SK-N-SH treated with all-trans-retinoic acid at 6 μM for 48 hours (cell line): ENCODE results near the gene SKA2.

Experiments used
- ARNTL ChIP-seq: fragments of 450-650 bp; formaldehyde crosslinking; IDR thresholded peaks from 2 replicates; pipeline ENCODE4 v1.5.0; 2020; ENCODE audit warnings: low read depth, mild to moderate bottlenecking, moderate library complexity, borderline replicate concordance
- BACH2 ChIP-seq: fragments of 250-450 bp; sonication (Bioruptor Pico); IDR thresholded peaks from 2 replicates; pipeline ENCODE4 v1.9.0; 2021; ENCODE audit warnings: mild to moderate bottlenecking, borderline replicate concordance
- GLIS3 ChIP-seq: fragments of 250-450 bp; sonication (Bioruptor Pico); IDR thresholded peaks from 2 replicates; pipeline ENCODE4 v1.5.0; 2020; ENCODE audit warnings: mild to moderate bottlenecking, moderate library complexity
- ISL1 ChIP-seq: fragments of 250-450 bp; sonication (Bioruptor Pico); IDR thresholded peaks from 2 replicates; pipeline ENCODE4 v2.1.2; 2022; ENCODE audit warnings: mild to moderate bottlenecking, moderate library complexity
- PPARA ChIP-seq: fragments of 250-450 bp; sonication (Bioruptor Pico); IDR thresholded peaks from 2 replicates; pipeline ENCODE4 v1.5.0; 2020; ENCODE audit warnings: mild to moderate bottlenecking, borderline replicate concordance
- RARB ChIP-seq: fragments of 250-450 bp; sonication (Bioruptor Pico); IDR thresholded peaks from 2 replicates; pipeline ENCODE4 v1.8.0; 2021; ENCODE audit warnings: mild to moderate bottlenecking, moderate library complexity
- SNAI2 ChIP-seq: fragments of 250-450 bp; sonication (Bioruptor Pico); IDR thresholded peaks from 2 replicates; pipeline ENCODE4 v1.5.0; 2020; ENCODE audit warnings: mild to moderate bottlenecking, moderate library complexity
- TOX ChIP-seq: fragments of 250-450 bp; sonication (Bioruptor Pico); IDR thresholded peaks from 2 replicates; pipeline ENCODE4 v1.8.0; 2021; ENCODE audit warnings: mild to moderate bottlenecking, moderate library complexity, borderline replicate concordance
- ZFP3 ChIP-seq: fragments of 250-450 bp; sonication (Bioruptor Pico); IDR thresholded peaks from 2 replicates; pipeline ENCODE4 v1.5.0; 2020; ENCODE audit warnings: mild to moderate bottlenecking, moderate library complexity
- ZNF8 ChIP-seq: fragments of 450-650 bp; formaldehyde crosslinking; IDR thresholded peaks from 2 replicates; pipeline ENCODE4 v1.5.0; 2020; ENCODE audit warnings: mild to moderate bottlenecking, moderate library complexity
- TF ChIP-seq, protein P1 (sequence below): fragments of 250-450 bp; sonication (Bioruptor Pico); IDR thresholded peaks from 2 replicates; pipeline ENCODE4 v1.5.0; 2020; ENCODE audit warnings: mild to moderate bottlenecking, moderate library complexity
- TF ChIP-seq, protein P2 (sequence below): fragments of 250-450 bp; sonication (Bioruptor Pico); IDR thresholded peaks from 2 replicates; pipeline ENCODE4 v1.5.1; 2020; ENCODE audit warnings: low read depth, mild to moderate bottlenecking, moderate library complexity
- TF ChIP-seq, protein P3 (sequence below): fragments of 250-450 bp; sonication (Bioruptor Pico); IDR thresholded peaks from 2 replicates; pipeline ENCODE4 v1.8.0; 2020; ENCODE audit warnings: mild to moderate bottlenecking, moderate library complexity, borderline replicate concordance

DNA sequence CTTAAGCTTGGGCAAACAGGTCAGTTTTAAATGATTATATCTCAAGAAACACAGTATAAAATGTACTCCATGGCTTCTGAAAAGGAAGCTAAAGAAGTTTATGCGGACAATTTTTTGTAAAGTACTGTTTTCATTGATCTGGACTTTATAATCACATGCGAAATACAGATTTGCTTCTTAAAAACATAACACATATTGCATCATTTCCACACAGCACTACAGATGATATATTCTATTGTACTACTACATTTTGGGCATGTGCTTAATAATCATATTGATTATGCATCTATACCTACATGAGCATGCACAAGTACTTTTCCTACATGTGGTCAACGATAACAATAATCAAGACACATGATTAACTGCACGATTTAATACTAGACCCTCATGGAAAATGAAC is 70.8 kb downstream of the SKA2 start:
- TF ChIP-seq, protein P1, sequence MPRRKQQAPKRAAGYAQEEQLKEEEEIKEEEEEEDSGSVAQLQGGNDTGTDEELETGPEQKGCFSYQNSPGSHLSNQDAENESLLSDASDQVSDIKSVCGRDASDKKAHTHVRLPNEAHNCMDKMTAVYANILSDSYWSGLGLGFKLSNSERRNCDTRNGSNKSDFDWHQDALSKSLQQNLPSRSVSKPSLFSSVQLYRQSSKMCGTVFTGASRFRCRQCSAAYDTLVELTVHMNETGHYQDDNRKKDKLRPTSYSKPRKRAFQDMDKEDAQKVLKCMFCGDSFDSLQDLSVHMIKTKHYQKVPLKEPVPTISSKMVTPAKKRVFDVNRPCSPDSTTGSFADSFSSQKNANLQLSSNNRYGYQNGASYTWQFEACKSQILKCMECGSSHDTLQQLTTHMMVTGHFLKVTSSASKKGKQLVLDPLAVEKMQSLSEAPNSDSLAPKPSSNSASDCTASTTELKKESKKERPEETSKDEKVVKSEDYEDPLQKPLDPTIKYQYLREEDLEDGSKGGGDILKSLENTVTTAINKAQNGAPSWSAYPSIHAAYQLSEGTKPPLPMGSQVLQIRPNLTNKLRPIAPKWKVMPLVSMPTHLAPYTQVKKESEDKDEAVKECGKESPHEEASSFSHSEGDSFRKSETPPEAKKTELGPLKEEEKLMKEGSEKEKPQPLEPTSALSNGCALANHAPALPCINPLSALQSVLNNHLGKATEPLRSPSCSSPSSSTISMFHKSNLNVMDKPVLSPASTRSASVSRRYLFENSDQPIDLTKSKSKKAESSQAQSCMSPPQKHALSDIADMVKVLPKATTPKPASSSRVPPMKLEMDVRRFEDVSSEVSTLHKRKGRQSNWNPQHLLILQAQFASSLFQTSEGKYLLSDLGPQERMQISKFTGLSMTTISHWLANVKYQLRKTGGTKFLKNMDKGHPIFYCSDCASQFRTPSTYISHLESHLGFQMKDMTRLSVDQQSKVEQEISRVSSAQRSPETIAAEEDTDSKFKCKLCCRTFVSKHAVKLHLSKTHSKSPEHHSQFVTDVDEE (CRISPR knock-in tag) = no peak
- TF ChIP-seq ISL1 (CRISPR knock-in tag) (no peak), GLIS3 (CRISPR knock-in tag) (no peak), BACH2 (no peak), PPARA (CRISPR knock-in tag) (no peak), SNAI2 (CRISPR knock-in tag) (no peak), RARB (CRISPR knock-in tag) (no peak), TOX (CRISPR knock-in tag) (no peak), ARNTL (CRISPR knock-in tag) (no peak), ZNF8 (CRISPR knock-in tag) (no peak), ZFP3 (CRISPR knock-in tag) (no peak)
- TF ChIP-seq, protein P2, sequence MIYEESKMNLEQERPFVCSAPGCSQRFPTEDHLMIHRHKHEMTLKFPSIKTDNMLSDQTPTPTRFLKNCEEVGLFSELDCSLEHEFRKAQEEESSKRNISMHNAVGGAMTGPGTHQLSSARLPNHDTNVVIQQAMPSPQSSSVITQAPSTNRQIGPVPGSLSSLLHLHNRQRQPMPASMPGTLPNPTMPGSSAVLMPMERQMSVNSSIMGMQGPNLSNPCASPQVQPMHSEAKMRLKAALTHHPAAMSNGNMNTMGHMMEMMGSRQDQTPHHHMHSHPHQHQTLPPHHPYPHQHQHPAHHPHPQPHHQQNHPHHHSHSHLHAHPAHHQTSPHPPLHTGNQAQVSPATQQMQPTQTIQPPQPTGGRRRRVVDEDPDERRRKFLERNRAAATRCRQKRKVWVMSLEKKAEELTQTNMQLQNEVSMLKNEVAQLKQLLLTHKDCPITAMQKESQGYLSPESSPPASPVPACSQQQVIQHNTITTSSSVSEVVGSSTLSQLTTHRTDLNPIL (CRISPR knock-in tag) = no peak
- TF ChIP-seq, protein P3, sequence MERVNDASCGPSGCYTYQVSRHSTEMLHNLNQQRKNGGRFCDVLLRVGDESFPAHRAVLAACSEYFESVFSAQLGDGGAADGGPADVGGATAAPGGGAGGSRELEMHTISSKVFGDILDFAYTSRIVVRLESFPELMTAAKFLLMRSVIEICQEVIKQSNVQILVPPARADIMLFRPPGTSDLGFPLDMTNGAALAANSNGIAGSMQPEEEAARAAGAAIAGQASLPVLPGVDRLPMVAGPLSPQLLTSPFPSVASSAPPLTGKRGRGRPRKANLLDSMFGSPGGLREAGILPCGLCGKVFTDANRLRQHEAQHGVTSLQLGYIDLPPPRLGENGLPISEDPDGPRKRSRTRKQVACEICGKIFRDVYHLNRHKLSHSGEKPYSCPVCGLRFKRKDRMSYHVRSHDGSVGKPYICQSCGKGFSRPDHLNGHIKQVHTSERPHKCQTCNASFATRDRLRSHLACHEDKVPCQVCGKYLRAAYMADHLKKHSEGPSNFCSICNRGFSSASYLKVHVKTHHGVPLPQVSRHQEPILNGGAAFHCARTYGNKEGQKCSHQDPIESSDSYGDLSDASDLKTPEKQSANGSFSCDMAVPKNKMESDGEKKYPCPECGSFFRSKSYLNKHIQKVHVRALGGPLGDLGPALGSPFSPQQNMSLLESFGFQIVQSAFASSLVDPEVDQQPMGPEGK = no peak
